Measurements from ENCODE around the gene CTU2.

GRCh38 chr16:88732172-88732960 is 26.1 kb downstream of the CTU2 start:
- no peak for TF ChIP-seq CTCF (IDR thresholded peaks at IDR 0.05)
- no peak for TF ChIP-seq POLR2AphosphoS5 (IDR thresholded peaks at IDR 0.05)

Data from stomach (tissue), 4 donors.